Kidney epithelial cell (primary cell): ENCODE measurements around the gene DCTD. TPM values are rescaled to one million over a fixed set of nuclear protein-coding genes. Genes with fewer than 3 reads are reported as not detected.

ENCODE experiments used
- DNase-seq: peaks from one replicate; pipeline ENCODE4 v3.0.0-alpha.2; 2010; ENCODE audit warnings: low read depth
- H3K27me3 ChIP-seq: 2 replicates; pipeline ENCODE4 v1.6.0; 2011; ENCODE audit warnings: low read length; ENCODE audit not compliant: control insufficient read depth, insufficient read depth
- H3K36me3 ChIP-seq: 2 replicates; pipeline ENCODE4 v1.5.1; 2011; ENCODE audit warnings: low read length; ENCODE audit not compliant: control insufficient read depth, insufficient read depth
- H3K4me3 ChIP-seq: 2 replicates; pipeline ENCODE4 v1.5.1; 2011; ENCODE audit warnings: low read depth, mild to moderate bottlenecking, control low read depth, low read length
- total RNA-seq: library from RNA; depleted of rRNA; stranded (reverse); fragments of >200 nt; gene quantifications from 2 replicates; pipeline ENCODE4 v1.2.3, GENCODE V29; 2015
- TF ChIP-seq, protein P1 (sequence below): IDR thresholded peaks from 2 replicates; pipeline ENCODE4 v1.5.1; 2011; ENCODE audit warnings: mild to moderate bottlenecking, moderate library complexity, low read length, control low read depth, inconsistent platforms; ENCODE audit not compliant: insufficient read depth, poor library complexity, severe bottlenecking

The DCTD gene
- total RNA-seq, 1 donor from 2014 or later = 116 TPM

DNA sequence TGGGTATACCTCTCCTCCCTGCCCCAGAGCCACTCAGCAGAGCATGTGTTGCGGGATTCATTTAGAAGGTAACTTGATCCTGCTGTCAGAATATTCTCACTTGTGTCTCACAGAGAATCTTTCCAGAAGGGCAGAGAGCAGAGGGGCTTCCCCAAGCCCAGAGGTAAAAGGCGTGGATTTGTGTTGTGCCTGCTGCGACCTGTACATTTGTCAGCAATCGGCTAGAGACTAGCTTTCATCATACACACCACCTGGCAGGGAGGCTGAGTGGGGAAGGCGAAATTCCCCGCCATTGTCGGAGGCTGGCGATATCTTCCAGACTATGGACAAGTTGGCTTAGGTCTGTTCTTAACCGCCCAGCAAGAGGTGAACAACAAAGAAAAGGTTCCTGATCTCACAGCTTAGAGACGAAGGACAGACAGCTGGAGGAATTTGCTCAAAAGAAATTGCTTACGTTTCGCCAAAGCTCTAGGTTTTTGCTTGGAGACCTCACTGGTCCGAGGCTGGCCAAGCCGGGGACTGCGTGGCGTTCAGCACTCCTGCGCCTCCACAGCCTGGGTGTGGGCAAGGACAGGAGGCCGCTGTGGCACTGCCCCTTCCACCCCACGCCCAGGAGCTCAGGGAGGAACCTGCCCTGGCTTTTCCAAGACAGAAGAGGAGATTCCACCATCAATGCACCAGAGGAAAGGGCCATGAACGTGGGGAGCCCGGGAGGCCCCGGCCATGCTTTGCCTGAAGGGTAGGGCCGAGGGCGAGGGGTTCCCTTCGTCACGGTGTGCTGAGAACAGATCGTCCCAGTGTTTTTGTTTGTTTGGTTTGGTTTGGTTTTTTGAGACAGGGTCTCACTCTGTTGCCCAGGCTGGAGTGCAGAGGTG is 69.4 kb downstream of the DCTD start:
- DNase-seq = no peak
- H3K36me3 ChIP-seq = no peaks in the 10 kb centered on the region
- H3K27me3 ChIP-seq = peaks cover 7% of the 10 kb centered on the region
- TF ChIP-seq, protein P1, sequence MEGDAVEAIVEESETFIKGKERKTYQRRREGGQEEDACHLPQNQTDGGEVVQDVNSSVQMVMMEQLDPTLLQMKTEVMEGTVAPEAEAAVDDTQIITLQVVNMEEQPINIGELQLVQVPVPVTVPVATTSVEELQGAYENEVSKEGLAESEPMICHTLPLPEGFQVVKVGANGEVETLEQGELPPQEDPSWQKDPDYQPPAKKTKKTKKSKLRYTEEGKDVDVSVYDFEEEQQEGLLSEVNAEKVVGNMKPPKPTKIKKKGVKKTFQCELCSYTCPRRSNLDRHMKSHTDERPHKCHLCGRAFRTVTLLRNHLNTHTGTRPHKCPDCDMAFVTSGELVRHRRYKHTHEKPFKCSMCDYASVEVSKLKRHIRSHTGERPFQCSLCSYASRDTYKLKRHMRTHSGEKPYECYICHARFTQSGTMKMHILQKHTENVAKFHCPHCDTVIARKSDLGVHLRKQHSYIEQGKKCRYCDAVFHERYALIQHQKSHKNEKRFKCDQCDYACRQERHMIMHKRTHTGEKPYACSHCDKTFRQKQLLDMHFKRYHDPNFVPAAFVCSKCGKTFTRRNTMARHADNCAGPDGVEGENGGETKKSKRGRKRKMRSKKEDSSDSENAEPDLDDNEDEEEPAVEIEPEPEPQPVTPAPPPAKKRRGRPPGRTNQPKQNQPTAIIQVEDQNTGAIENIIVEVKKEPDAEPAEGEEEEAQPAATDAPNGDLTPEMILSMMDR = no peak
- no peak overlapping the region for H3K4me3 ChIP-seq

DNA sequence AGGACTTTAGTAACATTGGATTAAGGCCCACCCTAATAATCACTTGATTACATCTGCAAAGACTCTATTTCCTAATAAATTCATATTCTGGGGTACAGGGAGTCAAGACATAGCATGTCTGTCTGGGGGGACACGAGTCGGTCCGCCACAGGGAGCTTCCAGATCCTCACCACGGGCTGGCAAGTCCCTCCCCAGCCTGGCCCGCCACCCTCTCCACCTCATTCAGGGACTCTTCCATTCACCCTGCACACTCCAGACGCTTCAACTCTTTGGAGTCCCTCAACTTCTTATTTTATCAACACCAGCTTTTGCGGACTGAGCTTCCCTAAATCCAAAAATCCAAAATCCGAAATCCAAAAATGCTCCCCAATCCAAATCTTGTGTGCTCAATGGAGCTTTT is 71.2 kb downstream of the DCTD start:
- TF ChIP-seq, protein P1 = no peak

DNA sequence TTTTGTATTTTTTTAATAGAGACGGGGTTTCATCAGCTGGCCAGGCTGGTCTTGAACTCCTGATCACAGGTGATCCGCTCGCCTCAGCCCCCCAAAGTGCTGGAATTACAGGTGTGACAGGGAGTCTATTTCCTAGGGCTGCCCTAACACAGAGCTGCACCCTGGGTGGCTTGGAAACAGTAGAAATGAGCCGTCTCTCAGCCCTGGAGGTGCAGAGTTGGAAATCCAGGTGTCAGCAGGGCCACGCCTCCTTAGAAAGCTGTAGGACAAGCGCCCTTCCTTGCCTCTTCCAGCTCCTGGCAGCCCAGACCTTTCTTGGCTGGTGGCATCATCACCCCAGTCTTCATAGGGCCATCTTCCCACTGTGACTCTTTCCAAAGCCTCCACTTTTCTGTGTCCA is 71.6 kb downstream of the DCTD start:
- no peak overlapping the region for H3K4me3 ChIP-seq
- TF ChIP-seq, protein P1 = no peak
- no peak for DNase-seq
- H3K36me3 ChIP-seq = no peaks in the 10 kb centered on the region
- H3K27me3 ChIP-seq = peaks cover 7% of the 10 kb centered on the region

More for the DNA sequence above, 71.2 kb downstream of the DCTD start:
- no peak overlapping the region for H3K4me3 ChIP-seq
- no peak for DNase-seq
- no peaks in the 10 kb centered on the region for H3K36me3 ChIP-seq
- peaks cover 7% of the 10 kb centered on the region for H3K27me3 ChIP-seq

DNA sequence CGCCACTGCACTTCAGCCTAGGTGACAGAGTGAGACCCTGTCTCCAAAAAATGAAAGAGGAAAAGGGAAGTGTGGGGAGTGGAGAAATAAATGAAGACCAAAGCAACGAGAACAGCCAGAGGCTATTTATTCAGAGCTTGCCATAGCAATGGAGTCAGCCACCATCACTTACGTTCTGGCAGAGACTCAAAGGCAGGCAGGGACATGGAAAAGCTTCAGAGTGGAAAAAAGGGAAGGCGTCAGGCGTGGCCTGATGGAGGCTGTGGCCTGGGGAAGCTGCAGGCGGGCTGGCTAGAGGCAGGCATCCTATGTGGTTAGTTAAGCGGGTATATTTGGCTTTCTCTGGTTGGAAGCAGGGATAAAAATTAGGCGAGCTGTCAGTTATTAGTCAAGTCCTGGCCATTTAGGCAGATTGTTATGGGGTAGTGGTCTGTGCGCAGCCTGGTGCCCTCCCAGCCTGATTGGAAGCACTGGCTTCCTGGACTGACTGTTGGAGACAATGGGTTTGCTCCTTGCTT is 73.3 kb downstream of the DCTD start:
- TF ChIP-seq, protein P1 = no peak
- DNase-seq = no peak
- peaks cover 7% of the 10 kb centered on the region for H3K27me3 ChIP-seq
- H3K4me3 ChIP-seq = no peak overlapping the region
- no peaks in the 10 kb centered on the region for H3K36me3 ChIP-seq

DNA sequence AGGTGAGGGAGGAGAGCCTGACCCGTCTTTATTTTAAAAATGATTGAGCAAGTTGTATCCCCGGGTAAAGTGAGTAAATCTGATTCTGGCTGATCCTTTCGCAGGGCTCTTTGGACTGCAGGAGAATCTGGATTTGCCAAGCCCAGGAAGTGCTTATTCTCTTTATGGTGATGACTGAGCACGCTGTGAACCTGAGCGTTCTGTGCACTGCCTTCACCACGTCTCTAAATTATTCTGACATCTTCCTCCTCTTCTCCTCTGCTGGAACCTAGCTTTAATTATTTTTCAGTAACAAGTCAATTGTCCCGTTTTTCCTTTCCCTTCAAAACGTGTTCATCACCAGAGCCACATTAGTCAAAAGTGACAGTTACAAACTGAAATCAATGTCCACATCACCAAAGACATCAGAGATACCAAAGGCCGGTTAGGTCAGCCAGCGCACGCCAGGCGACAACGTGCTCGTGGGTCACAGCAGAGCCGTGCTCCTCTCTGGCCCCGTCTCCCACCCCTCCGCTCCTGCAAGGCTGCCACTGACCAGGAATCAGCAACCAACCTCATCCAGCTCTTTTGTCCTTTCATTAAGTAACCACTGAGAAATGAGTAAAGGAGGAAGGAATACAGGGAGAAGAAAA is 74.3 kb downstream of the DCTD start:
- Histone ChIP-seq H3K4me3 (no peak overlapping the region), H3K36me3 (no peaks in the 10 kb centered on the region)
- TF ChIP-seq, protein P1 = no peak

More for the DNA sequence above, 74.3 kb downstream of the DCTD start:
- DNase-seq = no peak
- H3K27me3 ChIP-seq = peaks cover 7% of the 10 kb centered on the region
